ENCODE data around the gene NFE2L3.
"Not testable (repeated sequence)": the region's sequence is repeated elsewhere in the genome, so short reads cannot be mapped to it uniquely, and the experiment has no call there.

DNA sequence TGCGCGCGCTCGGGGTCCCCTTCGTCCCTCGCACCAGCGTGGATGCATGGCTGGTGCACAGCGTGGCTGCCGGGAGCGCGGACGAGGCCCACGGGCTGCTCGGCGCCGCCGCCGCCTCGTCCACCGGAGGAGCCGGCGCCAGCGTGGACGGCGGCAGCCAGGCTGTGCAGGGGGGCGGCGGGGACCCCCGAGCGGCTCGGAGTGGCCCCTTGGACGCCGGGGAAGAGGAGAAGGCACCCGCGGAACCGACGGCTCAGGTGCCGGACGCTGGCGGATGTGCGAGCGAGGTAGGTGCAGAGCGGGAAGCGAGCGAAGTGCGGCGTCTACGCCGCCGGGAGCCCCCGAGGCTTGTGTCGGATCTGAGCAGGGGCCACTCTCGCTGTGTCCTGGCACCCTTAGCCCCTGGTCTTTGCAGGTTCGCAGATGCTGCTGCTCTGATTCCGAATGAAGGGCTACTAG, 813 bp downstream of the NFE2L3 start:
- TF ChIP-seq, protein P1, sequence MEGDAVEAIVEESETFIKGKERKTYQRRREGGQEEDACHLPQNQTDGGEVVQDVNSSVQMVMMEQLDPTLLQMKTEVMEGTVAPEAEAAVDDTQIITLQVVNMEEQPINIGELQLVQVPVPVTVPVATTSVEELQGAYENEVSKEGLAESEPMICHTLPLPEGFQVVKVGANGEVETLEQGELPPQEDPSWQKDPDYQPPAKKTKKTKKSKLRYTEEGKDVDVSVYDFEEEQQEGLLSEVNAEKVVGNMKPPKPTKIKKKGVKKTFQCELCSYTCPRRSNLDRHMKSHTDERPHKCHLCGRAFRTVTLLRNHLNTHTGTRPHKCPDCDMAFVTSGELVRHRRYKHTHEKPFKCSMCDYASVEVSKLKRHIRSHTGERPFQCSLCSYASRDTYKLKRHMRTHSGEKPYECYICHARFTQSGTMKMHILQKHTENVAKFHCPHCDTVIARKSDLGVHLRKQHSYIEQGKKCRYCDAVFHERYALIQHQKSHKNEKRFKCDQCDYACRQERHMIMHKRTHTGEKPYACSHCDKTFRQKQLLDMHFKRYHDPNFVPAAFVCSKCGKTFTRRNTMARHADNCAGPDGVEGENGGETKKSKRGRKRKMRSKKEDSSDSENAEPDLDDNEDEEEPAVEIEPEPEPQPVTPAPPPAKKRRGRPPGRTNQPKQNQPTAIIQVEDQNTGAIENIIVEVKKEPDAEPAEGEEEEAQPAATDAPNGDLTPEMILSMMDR (conservative IDR thresholded peaks at IDR 0.05): not testable (repeated sequence)
- not testable (repeated sequence) for TF ChIP-seq ZFX (IDR thresholded peaks at IDR 0.05)

Measured in C4-2B (cell line).